Liver (tissue), 3 donors: ENCODE results near the gene IL10.

ENCODE experiments used
- CTCF ChIP-seq: fragments of 150-350 bp; IDR thresholded peaks from 2 replicates; pipeline ENCODE4 v1.5.1; 2017; ENCODE audit warnings: improper control_type of control experiment, low read depth, low read length; ENCODE audit not compliant: missing input control
- EGR1 ChIP-seq, 2 donors: IDR thresholded peaks; 2 replicates each; pipeline ENCODE4 v1.6.1; 2016 to 2018; ENCODE audit warnings: antibody characterized with exemption in 2 of 2, low read depth in 2 of 2
- FOXA1 ChIP-seq: IDR thresholded peaks from 2 replicates; pipeline ENCODE4 v1.6.1; 2016; ENCODE audit warnings: antibody characterized with exemption
- HNF4G ChIP-seq: IDR thresholded peaks from 2 replicates; pipeline ENCODE4 v1.6.1; 2016; ENCODE audit warnings: antibody characterized with exemption
- MAX ChIP-seq: IDR thresholded peaks from 2 replicates; pipeline ENCODE4 v1.6.1; 2016; ENCODE audit warnings: antibody characterized with exemption
- REST ChIP-seq: IDR thresholded peaks from 2 replicates; pipeline ENCODE4 v1.6.1; 2016; ENCODE audit warnings: antibody characterized with exemption, mild to moderate bottlenecking
- RXRA ChIP-seq, 2 donors: IDR thresholded peaks; 2 replicates each; pipeline ENCODE4 v1.6.1; 2017 to 2018; ENCODE audit warnings: antibody characterized with exemption in 2 of 2, mild to moderate bottlenecking in 1 of 2
- SP1 ChIP-seq: IDR thresholded peaks from 2 replicates; pipeline ENCODE4 v1.6.1; 2018; ENCODE audit warnings: antibody characterized with exemption, mild to moderate bottlenecking
- donor health status: healthy.
- donor health status: healthy.

- TF ChIP-seq SP1 (no peak), CTCF (no peak), HNF4G (no peak), FOXA1 (no peak), REST (no peak), MAX (no peak), EGR1 (IDR thresholded peaks at IDR 0.05; ENCODE audit: low read depth in 2 of 2) (no peak), RXRA (IDR thresholded peaks at IDR 0.05) (no peak)
These were observed 27.0 kb downstream of the IL10 start for GRCh38 chr1:206745301-206745700.
